ENCODE measurements around the gene GABRG3. TPM values are rescaled to one million over a fixed set of nuclear protein-coding genes. Genes with fewer than 3 reads are reported as not detected.

The GABRG3 gene
- total RNA-seq, 3 donors from 2014 or later: 0.15 to 0.33 TPM; not detected in 1

GRCh38 chr15:27583651-27584050 lies 612.7 kb downstream of the GABRG3 start:
- Histone ChIP-seq H3K4me3 (no peak overlapping the region), H3K4me1 (no peaks in the 10 kb centered on the region), H3K9me3 (no peaks in the 10 kb centered on the region), H3K36me3 (no peaks in the 10 kb centered on the region), H3K27me3 (no peaks in the 10 kb centered on the region), H3K27ac (no peak overlapping the region)
- no peak for DNase-seq (ENCODE audit: low spot score in 2 of 2)
- TF ChIP-seq POLR2AphosphoS5 (IDR thresholded peaks at IDR 0.05): no peak
- TF ChIP-seq POLR2A (IDR thresholded peaks at IDR 0.05): no peak
- no peak for TF ChIP-seq CTCF (IDR thresholded peaks at IDR 0.05)
- intact Hi-C loops (cut with DNase I; ENCODE audit: low total_unique reads): no loop called here

- intact Hi-C loops (cut with DNase I; ENCODE audit: low total_unique reads): no loop called here
- Histone ChIP-seq H3K27ac (no peak overlapping the region), H3K36me3 (no peaks in the 10 kb centered on the region), H3K9me3 (no peaks in the 10 kb centered on the region), H3K4me3 (no peak overlapping the region), H3K27me3 (no peaks in the 10 kb centered on the region), H3K4me1 (no peaks in the 10 kb centered on the region)
- DNase-seq (ENCODE audit: low spot score in 2 of 2): no peak
- TF ChIP-seq CTCF (IDR thresholded peaks at IDR 0.05) (no peak), POLR2A (IDR thresholded peaks at IDR 0.05) (no peak), POLR2AphosphoS5 (IDR thresholded peaks at IDR 0.05) (no peak)
Observed at GRCh38 chr15:27585041-27585640, 614.2 kb downstream of the GABRG3 start.

GRCh38 chr15:27587810-27588209 lies 616.8 kb downstream of the GABRG3 start:
- Histone ChIP-seq H3K27ac (no peak overlapping the region), H3K36me3 (no peaks in the 10 kb centered on the region), H3K4me1 (no peaks in the 10 kb centered on the region), H3K27me3 (peaks cover 0 to 4% of the 10 kb centered on the region in 2 donors), H3K9me3 (no peaks in the 10 kb centered on the region), H3K4me3 (no peak overlapping the region)
- intact Hi-C loops (cut with DNase I; ENCODE audit: low total_unique reads): no loop called here
- TF ChIP-seq CTCF (IDR thresholded peaks at IDR 0.05) (no peak), POLR2A (IDR thresholded peaks at IDR 0.05) (no peak), POLR2AphosphoS5 (IDR thresholded peaks at IDR 0.05) (no peak)
- no peak for DNase-seq (ENCODE audit: low spot score in 2 of 2)

- TF ChIP-seq POLR2A (IDR thresholded peaks at IDR 0.05): no peak
- TF ChIP-seq CTCF (IDR thresholded peaks at IDR 0.05): no peak
- intact Hi-C loops (cut with DNase I; ENCODE audit: low total_unique reads): no loop called here
Observed at GRCh38 chr15:27589260-27589659, 618.3 kb downstream of the GABRG3 start.

GRCh38 chr15:27589782-27590181 lies 618.8 kb downstream of the GABRG3 start:
- H3K36me3 ChIP-seq: no peaks in the 10 kb centered on the region
- H3K9me3 ChIP-seq: no peaks in the 10 kb centered on the region
- no peak for DNase-seq (ENCODE audit: low spot score in 2 of 2)
- H3K4me1 ChIP-seq: no peaks in the 10 kb centered on the region
- peaks cover 0 to 4% of the 10 kb centered on the region in 2 donors for H3K27me3 ChIP-seq
- intact Hi-C loops (cut with DNase I; ENCODE audit: low total_unique reads): no loop called here
- no peak for TF ChIP-seq POLR2A (IDR thresholded peaks at IDR 0.05)
- H3K27ac ChIP-seq: no peak overlapping the region
- H3K4me3 ChIP-seq: no peak overlapping the region

More at GRCh38 chr15:27589260-27589659, 618.3 kb downstream of the GABRG3 start:
- H3K36me3 ChIP-seq: no peaks in the 10 kb centered on the region
- peaks cover 0 to 4% of the 10 kb centered on the region in 2 donors for H3K27me3 ChIP-seq
- no peak overlapping the region for H3K27ac ChIP-seq
- no peaks in the 10 kb centered on the region for H3K4me1 ChIP-seq
- H3K9me3 ChIP-seq: no peaks in the 10 kb centered on the region
- no peak for DNase-seq (ENCODE audit: low spot score in 2 of 2)
- no peak overlapping the region for H3K4me3 ChIP-seq

Other genes with a start within 250 kb of the GABRG3 start
- 1 to 10 TPM in 2 of 3 donors, under 1 TPM in 1; 0.98 to 1.8 (median 1.1) TPM for gene GABRB3, start 198.1 kb upstream of the GABRG3 start, total RNA-seq
- not detected for gene GABRA5, start 104.1 kb upstream of the GABRG3 start, total RNA-seq

Measured in breast epithelium (tissue), 4 donors.